Stimulated activated CD4-positive, alpha-beta T cell treated with anti-CD3 and anti-CD28 coated beads, Interleukin-4, amount 100 ng/mL, for 4 hours (primary cell): ENCODE measurements around the gene PPAT.
A peak's percentile ranks its signal among the peaks of the same experiment; 100 is the strongest.

Experiments used
- DNase-seq, 2 experiments: peaks; one replicate each; pipeline ENCODE4 v3.0.0-alpha.2; 2020

PPAT gene

DNA sequence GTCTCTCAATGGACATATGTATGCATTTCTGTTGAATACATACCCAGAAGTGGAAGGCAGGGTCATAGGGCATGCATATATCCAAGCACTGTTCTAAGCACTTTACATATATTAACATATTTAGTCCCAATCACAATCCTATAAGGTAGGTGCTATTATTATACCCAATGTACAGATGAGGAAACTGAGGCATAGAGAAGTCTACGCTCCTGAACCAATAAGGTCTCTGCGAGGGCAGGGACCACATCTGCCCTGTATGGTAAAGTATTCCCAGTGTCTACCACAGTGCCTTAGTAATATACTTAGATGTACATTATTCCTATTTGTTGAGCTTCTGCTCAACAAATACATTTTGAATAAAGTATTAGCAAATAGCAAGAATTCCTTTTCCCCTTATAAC is 5.2 kb downstream of the PPAT start:
- no peak for DNase-seq

- DNase-seq: no peak
These were observed 8.2 kb downstream of the PPAT start for GRCh38 chr4:56427179-56427578.

DNA sequence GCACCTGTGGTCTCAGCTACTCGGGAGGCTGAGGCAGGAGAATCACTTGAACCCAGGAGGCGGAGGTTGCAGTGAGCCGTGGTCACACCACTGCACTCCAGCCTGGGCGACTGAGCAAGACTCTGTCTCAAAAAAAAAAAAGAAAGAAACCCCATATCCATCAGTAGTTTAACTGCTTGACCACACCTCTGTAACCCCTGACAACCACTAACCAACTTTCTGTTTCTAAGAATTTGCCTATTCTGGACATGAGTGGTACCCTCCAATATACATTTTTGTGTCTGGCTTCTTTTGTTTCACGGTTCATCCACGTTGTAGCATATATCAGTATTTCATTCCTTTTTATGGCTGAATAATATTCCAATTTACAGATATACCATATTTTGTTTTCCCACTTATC is 9.1 kb downstream of the PPAT start:
- DNase-seq: no peak

DNA sequence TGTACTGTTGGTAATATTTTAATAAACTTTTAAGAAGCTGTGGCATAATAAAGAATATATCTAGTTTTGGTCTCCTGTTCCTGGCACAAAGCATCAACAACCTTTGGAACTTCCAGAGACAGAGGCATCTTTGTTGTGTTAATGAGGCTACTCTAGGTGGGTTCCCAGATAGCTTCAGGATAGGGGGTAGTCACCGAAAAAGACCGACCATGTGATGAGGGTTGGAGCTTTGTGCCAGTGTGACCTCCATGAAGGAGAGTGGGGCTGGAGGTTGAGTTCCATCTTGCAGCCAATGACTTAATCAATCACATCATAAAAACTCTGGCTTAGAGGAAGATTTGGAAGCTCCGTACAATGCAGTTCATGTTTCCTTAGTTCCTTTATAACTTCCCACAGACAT is 9.9 kb downstream of the PPAT start:
- no peak for DNase-seq

DNA sequence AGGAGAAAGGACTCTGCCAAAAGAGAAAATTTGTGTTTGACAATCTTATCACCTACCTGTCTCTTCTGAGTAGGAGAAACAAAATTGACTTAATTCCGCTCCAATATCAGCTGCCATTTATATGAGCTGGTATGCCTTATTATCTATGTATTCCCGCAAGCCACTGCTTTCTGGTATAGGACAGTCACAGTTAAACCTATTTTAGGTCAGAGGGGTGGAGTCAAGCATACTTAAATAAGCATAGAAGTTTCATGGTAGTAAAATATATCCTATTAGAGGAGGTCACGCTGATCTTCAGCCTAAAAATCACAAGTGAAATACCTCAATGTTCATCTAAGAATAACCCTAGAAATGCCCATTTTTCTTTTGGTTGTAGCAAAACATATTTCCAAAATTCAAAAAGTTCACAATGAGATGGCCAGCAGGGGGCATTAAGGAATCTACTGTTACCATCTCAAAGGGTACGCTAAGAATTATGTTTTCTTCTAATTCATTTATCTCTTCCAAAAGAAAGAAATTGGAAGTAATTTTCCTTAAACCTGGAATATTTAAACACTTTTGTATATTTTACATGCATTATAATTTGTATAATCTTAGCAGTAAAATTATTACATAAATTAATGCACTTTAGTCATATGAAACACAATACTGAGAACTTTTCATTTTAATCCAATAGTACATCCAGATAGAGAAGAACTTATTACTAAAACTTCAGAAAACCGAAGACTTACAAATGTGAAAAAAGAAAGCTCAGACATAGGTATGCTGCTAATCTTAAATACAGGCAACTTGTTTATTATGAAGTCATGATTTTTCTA is 10.5 kb downstream of the PPAT start:
- DNase-seq: no peak

DNA sequence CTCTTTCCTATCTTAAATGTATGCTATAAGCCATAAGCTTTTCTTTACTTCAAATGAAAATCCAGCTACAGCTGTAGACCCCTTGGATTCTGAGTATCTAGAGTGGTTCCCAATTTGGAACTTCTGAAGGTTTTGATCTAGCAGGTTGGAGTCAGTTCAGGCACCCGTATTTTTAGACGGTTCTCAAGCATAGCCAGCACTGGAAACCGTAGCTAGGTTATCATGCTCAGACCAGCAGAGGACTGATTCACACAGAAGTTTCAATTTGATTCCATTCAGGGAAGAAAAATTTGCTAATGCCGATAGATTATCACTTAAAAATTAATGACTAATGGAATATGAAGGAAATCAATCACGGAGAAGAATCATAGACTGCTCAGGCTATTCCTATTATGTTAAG is 11.2 kb downstream of the PPAT start:
- DNase-seq: no peak

DNA sequence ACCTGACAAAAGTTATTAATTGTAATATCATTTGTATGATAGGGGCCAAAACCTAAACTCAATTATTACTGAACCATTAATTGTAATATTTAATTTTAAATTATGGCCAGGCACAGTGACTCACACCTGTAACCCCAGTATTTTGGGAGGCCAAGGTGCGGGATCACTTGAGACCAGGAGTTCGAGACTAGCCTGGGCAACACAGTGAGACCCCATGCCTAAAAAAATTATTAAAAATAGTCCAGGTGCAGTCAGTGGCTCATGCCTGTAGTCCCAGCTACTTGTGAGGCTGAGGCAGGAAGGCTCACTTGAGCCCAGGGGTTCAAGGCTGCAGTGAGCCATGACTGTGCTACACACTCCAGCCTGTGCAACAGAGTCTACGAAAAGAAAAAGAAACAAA is 18.0 kb downstream of the PPAT start:
- DNase-seq: no peak

- no peak for DNase-seq
These were observed 19.1 kb downstream of the PPAT start for GRCh38 chr4:56416349-56416748.

GRCh38 chr4:56414135-56414670 is 21.2 kb downstream of the PPAT start:
- DNase-seq: no peak

DNA sequence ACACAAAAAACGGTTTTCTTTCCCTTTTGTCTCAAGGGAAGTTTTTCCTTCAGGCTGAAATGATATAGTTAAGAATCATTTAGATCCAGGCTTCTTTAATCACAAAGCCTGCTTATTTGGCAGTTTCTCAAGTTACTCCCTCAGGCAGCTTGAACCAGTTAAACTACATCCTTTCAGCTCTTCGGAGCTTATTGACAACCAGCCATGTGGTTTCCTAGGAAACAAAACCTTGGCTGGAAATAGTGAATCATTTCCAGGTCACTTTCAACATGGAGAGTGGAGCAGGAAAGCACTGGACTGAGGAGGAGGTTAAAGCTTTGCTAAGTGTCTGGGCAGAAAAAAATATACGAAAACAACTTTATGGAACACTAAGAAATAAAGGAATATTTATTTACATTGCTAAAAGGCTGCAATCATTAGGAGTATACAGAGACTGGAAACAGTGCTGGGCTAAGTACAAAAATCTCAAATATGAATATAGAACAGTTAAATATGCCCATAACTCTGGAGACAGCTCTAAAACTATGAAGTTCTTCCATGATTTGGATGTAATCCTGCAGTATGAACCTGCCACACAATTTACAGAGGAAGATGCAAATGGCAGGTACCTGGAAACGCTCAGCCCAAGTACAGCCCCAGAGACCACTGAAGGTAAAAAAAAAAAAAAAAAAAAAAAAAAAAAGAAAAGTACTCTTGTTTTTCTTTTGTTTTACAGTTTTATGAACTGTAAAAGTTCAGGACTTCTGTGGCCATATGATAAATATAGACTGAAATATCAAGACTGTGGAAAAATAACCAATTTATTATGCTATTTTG is 25.0 kb downstream of the PPAT start:
- DNase-seq: no peak

DNA sequence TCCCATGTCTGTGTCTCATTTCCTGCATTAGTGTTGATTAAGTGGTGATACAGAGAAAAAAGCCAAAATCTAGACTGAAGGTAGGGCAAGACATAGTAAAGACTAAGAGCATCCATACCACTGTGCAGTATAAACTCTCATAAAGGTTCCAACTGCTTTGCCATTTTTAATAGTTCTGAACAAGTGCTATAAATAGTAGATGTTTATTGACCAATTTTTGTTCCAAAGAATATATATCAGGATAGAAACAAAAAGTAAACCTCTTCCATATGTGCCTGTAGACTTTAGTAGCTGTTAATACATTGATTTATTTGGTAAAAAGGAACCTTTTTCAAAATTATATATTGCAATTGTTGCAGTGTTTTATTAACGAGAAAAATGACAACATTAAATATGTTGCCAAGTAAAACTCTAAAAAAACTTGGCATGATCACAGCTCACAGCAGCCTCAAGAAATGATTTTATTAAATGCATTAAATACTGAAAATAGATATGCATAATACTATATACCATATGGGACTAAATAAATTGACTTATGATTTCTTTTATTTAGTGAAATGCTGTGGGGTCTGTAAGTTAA is 25.8 kb downstream of the PPAT start:
- no peak for DNase-seq

DNA sequence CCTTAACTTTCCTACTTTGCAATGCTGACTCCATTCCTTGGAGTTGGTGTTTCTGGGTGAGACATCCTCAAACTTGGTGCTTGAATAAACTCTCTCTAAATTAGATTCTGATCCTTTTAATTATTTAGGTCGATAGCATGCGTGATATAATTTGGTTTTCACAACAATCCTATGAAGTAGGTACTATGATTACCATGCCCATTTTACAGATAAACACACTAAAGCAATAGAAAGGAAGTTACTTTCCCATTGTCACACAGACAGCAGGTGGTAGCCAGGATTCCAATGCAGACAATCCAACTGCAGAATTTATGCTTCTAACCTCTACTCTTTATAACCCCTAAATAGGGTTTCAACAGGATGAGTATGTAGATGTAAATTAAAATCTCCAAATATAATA is 26.4 kb downstream of the PPAT start:
- DNase-seq: no peak

GRCh38 chr4:56406151-56406550 is 29.3 kb downstream of the PPAT start:
- no peak for DNase-seq

- DNase-seq: no peak
These were observed 30.4 kb downstream of the PPAT start for GRCh38 chr4:56405016-56405415.

- DNase-seq: no peak
These were observed 34.9 kb downstream of the PPAT start for GRCh38 chr4:56400560-56400959.

GRCh38 chr4:56391270-56391669 is 44.1 kb downstream of the PPAT start:
- DNase-seq: no peak

DNA sequence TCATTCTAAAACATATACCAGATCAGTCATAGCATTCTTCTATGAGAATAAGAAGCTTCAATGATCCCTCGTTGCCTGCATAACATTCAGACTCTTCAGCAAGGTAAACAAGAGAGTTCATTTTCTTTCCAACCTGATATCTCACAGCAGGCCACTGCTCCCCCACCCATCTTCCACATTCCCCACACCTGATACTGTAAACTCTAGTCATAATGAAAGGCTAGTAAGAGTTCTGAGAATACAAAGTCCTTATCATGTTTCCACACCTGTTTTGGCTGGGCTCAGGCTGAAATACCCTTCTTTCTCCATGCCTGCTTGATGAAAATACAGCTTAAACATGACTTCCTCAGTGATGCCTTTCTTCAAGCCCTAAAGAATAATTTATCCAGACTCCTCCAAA is 45.9 kb downstream of the PPAT start:
- no peak for DNase-seq

DNA sequence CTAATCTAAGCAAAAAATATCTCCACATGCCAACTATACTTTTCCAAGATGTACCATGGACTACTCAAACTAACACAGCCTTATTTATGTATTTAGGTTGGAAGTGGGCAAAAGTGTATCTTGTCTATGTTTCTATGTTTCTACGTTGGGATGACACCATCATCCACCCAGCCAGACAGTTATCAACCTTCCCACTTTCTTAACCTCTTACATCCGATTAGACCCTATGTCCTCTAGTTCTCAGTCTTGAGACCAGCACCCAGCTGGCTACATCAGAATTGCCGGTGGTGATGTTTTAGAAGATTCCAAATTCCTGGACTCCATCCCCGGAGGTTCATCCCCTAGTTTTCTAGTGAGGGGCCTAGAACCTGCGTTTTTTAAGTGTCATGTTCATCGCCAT is 47.1 kb downstream of the PPAT start:
- DNase-seq: no peak

DNA sequence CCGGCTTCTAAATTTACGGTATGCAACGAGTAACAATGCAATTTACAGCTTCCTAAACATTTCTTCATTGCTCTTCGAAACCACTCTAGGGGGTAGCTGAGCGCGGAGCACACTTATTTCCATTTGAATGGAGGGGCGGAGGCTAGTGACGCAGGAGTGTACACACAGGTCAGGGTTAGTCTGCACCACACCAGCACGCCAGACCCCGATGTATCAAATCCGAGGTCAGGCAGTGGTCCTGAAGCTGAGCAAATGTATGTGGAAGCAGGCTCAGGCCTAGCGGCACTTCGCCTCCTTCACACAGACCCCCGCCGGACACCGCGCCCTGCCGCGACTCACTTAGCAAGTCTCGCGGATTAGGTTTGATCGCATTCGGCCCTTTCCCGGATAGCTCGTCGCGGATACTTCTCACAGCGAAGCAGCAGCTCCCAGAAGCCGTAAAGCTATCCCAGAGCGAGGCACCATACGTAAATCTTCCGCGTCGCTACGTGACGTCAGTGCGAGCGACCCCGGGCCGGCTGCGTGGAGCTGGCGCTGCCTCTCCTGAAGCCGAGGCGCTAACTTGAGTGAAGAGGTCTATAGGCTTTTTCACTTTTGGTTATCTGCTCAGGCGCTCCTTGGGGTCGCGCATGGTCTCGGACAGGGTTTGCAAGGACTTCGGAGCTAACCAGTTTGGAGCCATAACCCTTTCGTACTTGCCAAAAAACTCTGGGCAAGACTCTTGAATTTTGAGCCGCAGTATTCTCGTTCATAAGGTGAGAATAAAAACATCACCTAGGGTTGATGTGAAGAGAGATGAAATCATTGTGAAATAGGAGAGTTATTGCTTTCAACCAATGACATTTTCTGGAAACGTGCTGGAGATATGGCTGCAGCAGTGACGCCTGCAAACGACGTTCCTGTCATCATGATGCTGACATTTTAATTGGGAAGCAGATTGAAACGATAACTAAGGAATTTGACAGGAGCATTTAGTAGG is 48.1 kb downstream of the PPAT start, which contains the start of gene AASDH:
Gene AASDH (minus strand): TSS at position 469 of the 979 bp plus-strand sequence. CDS start 3,192 bp downstream, outside the sequence.
- DNase-seq: peak; percentile 93 to 94

DNA sequence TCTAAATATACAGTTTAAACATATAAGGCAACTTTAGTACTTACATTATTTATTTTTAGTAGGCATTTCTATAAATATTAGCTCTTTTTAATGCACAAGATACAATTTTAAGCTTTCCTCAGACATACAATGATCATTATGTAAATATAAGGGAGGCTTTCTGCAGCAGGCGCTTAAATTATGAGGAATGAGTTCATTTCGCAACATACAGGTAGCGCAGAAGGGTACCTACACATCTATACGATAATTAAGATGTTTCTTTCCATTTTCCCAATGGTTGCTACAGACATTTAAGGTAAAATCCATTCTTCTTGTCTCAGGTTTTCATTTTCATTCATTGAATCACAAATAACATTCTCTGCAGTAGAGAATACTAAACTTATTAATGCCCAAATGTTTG is 49.3 kb downstream of the PPAT start:
- no peak for DNase-seq

GRCh38 chr4:56375458-56375857 is 60.0 kb downstream of the PPAT start:
- DNase-seq: no peak

DNA sequence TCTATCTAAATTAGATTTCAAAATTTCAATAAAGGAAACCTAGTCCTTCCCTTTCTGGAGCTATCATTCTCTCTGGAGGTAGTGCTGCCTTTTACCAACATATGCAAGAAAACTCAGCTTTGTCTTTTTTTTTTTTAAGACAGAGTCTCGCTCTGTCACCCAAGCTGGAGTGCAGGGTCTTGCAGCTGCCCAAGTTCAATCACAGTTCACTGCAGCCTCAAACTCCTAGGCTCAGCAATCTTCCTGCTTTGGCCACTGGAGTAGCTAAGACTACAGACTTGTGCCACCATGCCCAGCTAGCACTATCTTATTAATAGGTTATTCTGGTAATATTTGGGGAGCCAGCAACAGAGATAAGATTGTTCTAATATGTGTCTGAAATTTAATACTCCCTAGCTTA is 60.5 kb downstream of the PPAT start:
- no peak for DNase-seq
